Activated B cell treated with CpG ODN at 0.5 μM for 24 hours (primary cell): ENCODE results near the gene CD70. TPM values are rescaled to one million over a fixed set of nuclear protein-coding genes. Genes with fewer than 3 reads are reported as not detected.

Experiments
- ATAC-seq: fragments of 200-7000 bp; cut with Tn5 transposase; one replicate; pipeline ENCODE4 v1.10.0; 2021; ENCODE audit warnings: low read depth, mild to moderate bottlenecking, moderate library complexity
- CTCF ChIA-PET: fragments of 350-600 bp; sonication (Branson Sonifier 250); formaldehyde crosslinking; loops from one replicate; lab custom pipeline; 2021; ENCODE audit warnings: antibody characterized with exemption; lab: Charles Lee
- POLR2A ChIA-PET: fragments of 350-600 bp; sonication (Branson Sonifier 250); formaldehyde crosslinking; loops from one replicate; lab custom pipeline; 2021; ENCODE audit warnings: antibody characterized with exemption; lab: Charles Lee
- DNase-seq: peaks from one replicate; pipeline ENCODE4 v3.0.0; 2022
- H3K27ac Mint-ChIP-seq: one replicate; pipeline ENCODE4 v1.8.0; 2020; ENCODE audit warnings: mixed read lengths
- H3K27me3 Mint-ChIP-seq: one replicate; pipeline ENCODE4 v1.8.0; 2021; ENCODE audit warnings: mixed read lengths
- H3K36me3 Mint-ChIP-seq: one replicate; pipeline ENCODE4 v1.8.0; 2021; ENCODE audit warnings: low read depth, mixed read lengths
- H3K4me1 Mint-ChIP-seq: one replicate; pipeline ENCODE4 v1.8.0; 2021; ENCODE audit warnings: mixed read lengths
- H3K4me3 Mint-ChIP-seq: one replicate; pipeline ENCODE4 v1.8.0; 2020; ENCODE audit warnings: mild to moderate bottlenecking, mixed read lengths
- H3K9me3 Mint-ChIP-seq: one replicate; pipeline ENCODE4 v1.8.0; 2020; ENCODE audit warnings: mixed read lengths
- CTCF ChIP-seq: fragments of 200-600 bp; IDR thresholded peaks from one replicate; pipeline ENCODE4 v1.8.0; 2022; ENCODE audit warnings: antibody characterized with exemption, mild to moderate bottlenecking
- intact Hi-C: fragments of 100-400 bp; cut with micrococcal nuclease; formaldehyde crosslinking; loops from one replicate; pipeline ENCODE4 v1.15.1; 2024
- total RNA-seq: library from RNA; stranded (reverse); gene quantifications from 2 replicates; pipeline ENCODE4 v1.2.3, GENCODE V29; 2022

The CD70 gene
- total RNA-seq, 1 donor from 2014 or later = 29.3 TPM

- ATAC-seq (no peak), DNase-seq (no peak)
- Mint-ChIP-seq H3K27me3 (no peaks in the 10 kb centered on the region), H3K4me1 (peaks cover 33% of the 10 kb centered on the region), H3K27ac (no peak overlapping the region), H3K9me3 (peaks cover 1% of the 10 kb centered on the region), H3K4me3 (no peak overlapping the region), H3K36me3 (peaks cover under 1% of the 10 kb centered on the region)
- intact Hi-C loops = no loop called here
- CTCF ChIA-PET = interaction anchor here (0.7 kb wide), 1 partner anchor 414 kb away, joined by 3 read pairs; no protein-coding TSS in a partner anchor
- POLR2A ChIA-PET = interaction anchor here (0.5 to 1.1 kb wide), 6 partner anchors 19 to 1668 kb away, joined by 3 to 5 read pairs (median 4); partner anchors contain the start of gene CERS4
- TF ChIP-seq CTCF = no peak
Observed at GRCh38 chr19:6540918-6541689, 49.8 kb downstream of the CD70 start.

- Mint-ChIP-seq H3K27me3 (no peaks in the 10 kb centered on the region), H3K4me1 (peaks cover 40% of the 10 kb centered on the region), H3K27ac (no peak overlapping the region), H3K4me3 (no peak overlapping the region), H3K36me3 (peaks cover 7% of the 10 kb centered on the region), H3K9me3 (peaks cover 5% of the 10 kb centered on the region)
- ChIA-PET CTCF (interaction anchor here (1.3 kb wide), 1 partner anchor 23 kb away, joined by 3 read pairs; no protein-coding TSS in a partner anchor), POLR2A (interaction anchor here (0.6 to 1.1 kb wide), 4 partner anchors 12 to 338 kb away, joined by 4 to 7 read pairs (median 4); no protein-coding TSS in a partner anchor)
- ATAC-seq = no peak
- TF ChIP-seq CTCF = no peak
- no peak for DNase-seq
- intact Hi-C loops = no loop called here
Observed at GRCh38 chr19:6539514-6539913, 51.4 kb downstream of the CD70 start.

Other genes with a start within 250 kb of the CD70 start
- gene CLPP, start 229.6 kb downstream of the CD70 start, total RNA-seq = 60.6 and 68.2 TPM in 2 replicates
- 48.4 and 52.9 TPM in 2 replicates for gene ALKBH7, start 218.4 kb downstream of the CD70 start, total RNA-seq
- 2.1 and 2.4 TPM in 2 replicates for gene PSPN, start 215.2 kb downstream of the CD70 start, total RNA-seq
- gene GTF2F1, start 198.0 kb downstream of the CD70 start, total RNA-seq = 67.6 and 68.1 TPM in 2 replicates
- gene KHSRP, start 166.3 kb downstream of the CD70 start, total RNA-seq = 251 and 281 TPM in 2 replicates
- gene SLC25A41, start 157.4 kb downstream of the CD70 start, total RNA-seq = 0.40 and 0.69 TPM in 2 replicates
- 50.1 and 50.4 TPM in 2 replicates for gene SLC25A23, start 131.4 kb downstream of the CD70 start, total RNA-seq
- gene CRB3, start 126.9 kb downstream of the CD70 start, total RNA-seq = 8.4 and 8.6 TPM in 2 replicates
- 90.0 and 95.1 TPM in 2 replicates for gene DENND1C, start 109.4 kb downstream of the CD70 start, total RNA-seq
- 13.2 and 16.8 TPM in 2 replicates for gene TUBB4A, start 88.8 kb downstream of the CD70 start, total RNA-seq
- 6.0 and 7.1 TPM in 2 replicates for gene TNFSF9, start 60.1 kb downstream of the CD70 start, total RNA-seq
- gene TNFSF14, start 79.0 kb upstream of the CD70 start, total RNA-seq = 0.64 and 0.73 TPM in 2 replicates
- 0.44 and 0.53 TPM in 2 replicates for gene C3, start 129.5 kb upstream of the CD70 start, total RNA-seq
- gene GPR108, start 146.4 kb upstream of the CD70 start, total RNA-seq = 53.5 and 55.6 TPM in 2 replicates
- gene TRIP10, start 148.5 kb upstream of the CD70 start, total RNA-seq = 94.7 and 101 TPM in 2 replicates
- gene SH2D3A, start 176.3 kb upstream of the CD70 start, total RNA-seq = 18.7 and 22.6 TPM in 2 replicates
- 105 and 121 TPM in 2 replicates for gene VAV1, start 181.6 kb upstream of the CD70 start, total RNA-seq